Measurements from ENCODE around the gene FAT1.

The FAT1 gene

DNA sequence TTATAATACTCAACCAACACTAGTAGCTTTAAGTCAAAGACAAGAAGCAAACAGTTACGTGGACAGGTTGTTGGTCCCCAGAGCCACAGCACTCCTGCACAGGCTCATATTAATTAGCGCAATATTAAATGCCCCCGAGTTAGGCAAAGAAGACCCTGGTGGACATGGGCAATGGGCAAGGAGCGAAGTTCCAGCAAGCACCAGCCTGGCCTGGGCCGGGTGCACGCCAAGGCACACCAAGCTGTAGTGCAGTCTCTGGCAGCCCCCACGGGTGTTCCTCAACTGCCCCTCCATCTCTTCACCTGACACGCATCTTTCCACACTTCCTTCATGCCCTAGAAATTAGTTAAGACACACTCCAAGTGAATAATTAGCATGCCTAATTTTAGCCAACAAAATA lies 20.1 kb downstream of the FAT1 start:
- no peaks in the 10 kb centered on the region for H4K20me1 ChIP-seq (ENCODE audit: control insufficient read depth, insufficient read depth, low read depth, low read length)
- H3K9me3 ChIP-seq (ENCODE audit: control insufficient read depth, insufficient read depth, low read length) = 0 out of 2 replicates have a peak, but pooled peaks cover 2% of the 10 kb centered on the region

GRCh38 chr4:186702940-186703339 lies 20.7 kb downstream of the FAT1 start:
- Histone ChIP-seq H3K4me2 (ENCODE audit: low read length) (no peak overlapping the region), H3K79me2 (ENCODE audit: control insufficient read depth, low read length) (no peaks in the 10 kb centered on the region), H3K9me2 (replicated peaks; ENCODE audit: control insufficient read depth, low read length) (no peaks in the 10 kb centered on the region), H3K4me1 (ENCODE audit: control insufficient read depth, low read length) (no peaks in the 10 kb centered on the region), H3K27me3 (ENCODE audit: control insufficient read depth, low read length) (no peaks in the 10 kb centered on the region), H3F3A (ENCODE audit: control insufficient read depth, insufficient read depth) (no peaks in the 10 kb centered on the region), H4K20me1 (ENCODE audit: control insufficient read depth, insufficient read depth, low read depth, low read length) (no peaks in the 10 kb centered on the region), H3K27ac (ENCODE audit: low read depth, low read length) (no peak overlapping the region), H3K4me3 (ENCODE audit: low read length) (no peak overlapping the region), H3K9me3 (ENCODE audit: control insufficient read depth, insufficient read depth, low read length) (no peaks in the 10 kb centered on the region), H3K36me3 (ENCODE audit: control insufficient read depth, low read length) (no peaks in the 10 kb centered on the region)
- TF ChIP-seq CTCF (IDR thresholded peaks at IDR 0.05; ENCODE audit: low read depth, low read length, poor library complexity, severe bottlenecking) (no peak), EZH2phosphoT487 (IDR thresholded peaks at IDR 0.05; ENCODE audit: borderline replicate concordance, low read length) (no peak)

More for the DNA sequence above, 20.1 kb downstream of the FAT1 start:
- no peaks in the 10 kb centered on the region for H3K4me1 ChIP-seq (ENCODE audit: control insufficient read depth, low read length)
- no peaks in the 10 kb centered on the region for H3K79me2 ChIP-seq (ENCODE audit: control insufficient read depth, low read length)
- TF ChIP-seq CTCF (IDR thresholded peaks at IDR 0.05; ENCODE audit: low read depth, low read length, poor library complexity, severe bottlenecking) (no peak), EZH2phosphoT487 (IDR thresholded peaks at IDR 0.05; ENCODE audit: borderline replicate concordance, low read length) (no peak)
- H3K27me3 ChIP-seq (ENCODE audit: control insufficient read depth, low read length) = no peaks in the 10 kb centered on the region
- no peaks in the 10 kb centered on the region for H3K36me3 ChIP-seq (ENCODE audit: control insufficient read depth, low read length)
- no peak overlapping the region for H3K4me2 ChIP-seq (ENCODE audit: low read length)
- H3K9me2 ChIP-seq (replicated peaks; ENCODE audit: control insufficient read depth, low read length) = no peaks in the 10 kb centered on the region
- H3F3A ChIP-seq (ENCODE audit: control insufficient read depth, insufficient read depth) = no peaks in the 10 kb centered on the region
- no peak overlapping the region for H3K27ac ChIP-seq (ENCODE audit: low read depth, low read length)
- no peak overlapping the region for H3K4me3 ChIP-seq (ENCODE audit: low read length)

- Histone ChIP-seq H3F3A (ENCODE audit: control insufficient read depth, insufficient read depth) (no peaks in the 10 kb centered on the region), H3K9me3 (ENCODE audit: control insufficient read depth, insufficient read depth, low read length) (no peaks in the 10 kb centered on the region), H3K4me1 (ENCODE audit: control insufficient read depth, low read length) (no peaks in the 10 kb centered on the region), H3K79me2 (ENCODE audit: control insufficient read depth, low read length) (no peaks in the 10 kb centered on the region), H3K27ac (ENCODE audit: low read depth, low read length) (no peak overlapping the region), H3K4me3 (ENCODE audit: low read length) (no peak overlapping the region), H3K9me2 (replicated peaks; ENCODE audit: control insufficient read depth, low read length) (no peaks in the 10 kb centered on the region), H3K27me3 (ENCODE audit: control insufficient read depth, low read length) (no peaks in the 10 kb centered on the region), H3K36me3 (ENCODE audit: control insufficient read depth, low read length) (no peaks in the 10 kb centered on the region), H4K20me1 (ENCODE audit: control insufficient read depth, insufficient read depth, low read depth, low read length) (no peaks in the 10 kb centered on the region), H3K4me2 (ENCODE audit: low read length) (no peak overlapping the region)
- no peak for TF ChIP-seq EZH2phosphoT487 (IDR thresholded peaks at IDR 0.05; ENCODE audit: borderline replicate concordance, low read length)
- TF ChIP-seq CTCF (IDR thresholded peaks at IDR 0.05; ENCODE audit: low read depth, low read length, poor library complexity, severe bottlenecking) = no peak
Observed at GRCh38 chr4:186702297-186702696, 21.4 kb downstream of the FAT1 start.

- H3K4me1 ChIP-seq (ENCODE audit: control insufficient read depth, low read length) = no peaks in the 10 kb centered on the region
- TF ChIP-seq EZH2phosphoT487 (IDR thresholded peaks at IDR 0.05; ENCODE audit: borderline replicate concordance, low read length) (no peak), CTCF (IDR thresholded peaks at IDR 0.05; ENCODE audit: low read depth, low read length, poor library complexity, severe bottlenecking) (no peak)
- H4K20me1 ChIP-seq (ENCODE audit: control insufficient read depth, insufficient read depth, low read depth, low read length) = no peaks in the 10 kb centered on the region
- no peaks in the 10 kb centered on the region for H3K27me3 ChIP-seq (ENCODE audit: control insufficient read depth, low read length)
- H3F3A ChIP-seq (ENCODE audit: control insufficient read depth, insufficient read depth) = no peaks in the 10 kb centered on the region
- no peaks in the 10 kb centered on the region for H3K9me3 ChIP-seq (ENCODE audit: control insufficient read depth, insufficient read depth, low read length)
- no peaks in the 10 kb centered on the region for H3K9me2 ChIP-seq (replicated peaks; ENCODE audit: control insufficient read depth, low read length)
- H3K36me3 ChIP-seq (ENCODE audit: control insufficient read depth, low read length) = no peaks in the 10 kb centered on the region
- no peak overlapping the region for H3K4me3 ChIP-seq (ENCODE audit: low read length)
- H3K27ac ChIP-seq (ENCODE audit: low read depth, low read length) = no peak overlapping the region
- H3K79me2 ChIP-seq (ENCODE audit: control insufficient read depth, low read length) = no peaks in the 10 kb centered on the region
- H3K4me2 ChIP-seq (ENCODE audit: low read length) = no peak overlapping the region
Observed at GRCh38 chr4:186701788-186702187, 21.9 kb downstream of the FAT1 start.

All from DOHH2 (cell line).